ENCODE measurements around the gene KIRREL3.

KIRREL3 gene

GRCh38 chr11:126880872-126881271, 119.7 kb downstream of the KIRREL3 start:
- Histone ChIP-seq H2AFZ (ENCODE audit: low read depth, low read length) (no peak overlapping the region), H3K36me3 (replicated peaks; ENCODE audit: low read depth, low read length) (no peaks in the 10 kb centered on the region), H3K4me2 (ENCODE audit: low read length) (no peak overlapping the region), H4K20me1 (ENCODE audit: insufficient read depth, low read length) (no peaks in the 10 kb centered on the region), H3K27me3 (ENCODE audit: low read depth, low read length) (peaks cover 28% of the 10 kb centered on the region), H3K9me3 (ENCODE audit: insufficient read depth, low read length) (no peaks in the 10 kb centered on the region), H3K4me3 (ENCODE audit: low read length) (no peak overlapping the region), H3K4me1 (ENCODE audit: low read length) (no peaks in the 10 kb centered on the region), H3K27ac (ENCODE audit: low read length) (no peak overlapping the region), H3K79me2 (ENCODE audit: low read length) (no peaks in the 10 kb centered on the region), H3K9ac (ENCODE audit: low read length) (no peak overlapping the region)
- TF ChIP-seq CTCF (IDR thresholded peaks at IDR 0.05; ENCODE audit: low read depth, low read length) (no peak), EZH2phosphoT487 (IDR thresholded peaks at IDR 0.05; ENCODE audit: low read depth) (no peak)

- no peak overlapping the region for H3K27ac ChIP-seq (ENCODE audit: low read length)
- no peak overlapping the region for H2AFZ ChIP-seq (ENCODE audit: low read depth, low read length)
- H3K9me3 ChIP-seq (ENCODE audit: insufficient read depth, low read length) = no peaks in the 10 kb centered on the region
- no peak overlapping the region for H3K4me2 ChIP-seq (ENCODE audit: low read length)
- H3K9ac ChIP-seq (ENCODE audit: low read length) = no peak overlapping the region
- H3K4me1 ChIP-seq (ENCODE audit: low read length) = no peaks in the 10 kb centered on the region
- no peak overlapping the region for H3K4me3 ChIP-seq (ENCODE audit: low read length)
- no peaks in the 10 kb centered on the region for H4K20me1 ChIP-seq (ENCODE audit: insufficient read depth, low read length)
- peaks cover 28% of the 10 kb centered on the region for H3K27me3 ChIP-seq (ENCODE audit: low read depth, low read length)
- H3K36me3 ChIP-seq (replicated peaks; ENCODE audit: low read depth, low read length) = no peaks in the 10 kb centered on the region
- no peaks in the 10 kb centered on the region for H3K79me2 ChIP-seq (ENCODE audit: low read length)
- TF ChIP-seq CTCF (IDR thresholded peaks at IDR 0.05; ENCODE audit: low read depth, low read length) (no peak), EZH2phosphoT487 (IDR thresholded peaks at IDR 0.05; ENCODE audit: low read depth) (no peak)
Measured at GRCh38 chr11:126879516-126879915, 121.1 kb downstream of the KIRREL3 start.

DNA sequence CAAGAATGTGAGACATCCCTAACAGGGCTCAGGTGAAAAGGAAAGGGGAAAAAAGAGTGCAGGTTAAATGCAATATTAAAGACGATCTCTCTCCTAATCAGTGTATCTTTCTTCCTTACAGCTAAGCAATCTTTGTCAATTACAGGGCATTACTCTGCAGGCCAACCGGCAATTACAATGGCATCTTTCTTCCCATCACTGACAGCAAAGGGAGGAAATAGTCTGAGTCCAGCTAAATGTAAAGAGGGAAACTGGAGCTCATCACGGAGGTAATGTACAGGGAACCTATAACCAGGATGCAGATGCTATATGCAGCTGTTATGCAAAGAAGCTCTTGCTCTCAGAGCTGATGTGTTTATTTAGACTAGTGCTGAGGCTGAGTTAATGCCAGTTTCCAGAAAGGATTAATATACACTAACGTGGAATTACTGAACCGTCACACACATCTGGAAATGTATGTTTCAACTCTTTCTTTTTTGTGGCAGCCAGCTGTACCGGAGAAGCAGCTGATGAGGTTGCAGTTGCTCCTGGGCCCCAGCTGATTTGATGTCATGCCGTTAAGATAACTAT, 121.6 kb downstream of the KIRREL3 start:
- Histone ChIP-seq H4K20me1 (ENCODE audit: insufficient read depth, low read length) (no peaks in the 10 kb centered on the region), H3K79me2 (ENCODE audit: low read length) (no peaks in the 10 kb centered on the region), H3K27ac (ENCODE audit: low read length) (no peak overlapping the region), H3K9me3 (ENCODE audit: insufficient read depth, low read length) (no peaks in the 10 kb centered on the region), H3K27me3 (ENCODE audit: low read depth, low read length) (peaks cover 29% of the 10 kb centered on the region), H2AFZ (ENCODE audit: low read depth, low read length) (no peak overlapping the region), H3K4me1 (ENCODE audit: low read length) (no peaks in the 10 kb centered on the region), H3K9ac (ENCODE audit: low read length) (no peak overlapping the region), H3K4me2 (ENCODE audit: low read length) (no peak overlapping the region), H3K4me3 (ENCODE audit: low read length) (no peak overlapping the region), H3K36me3 (replicated peaks; ENCODE audit: low read depth, low read length) (no peaks in the 10 kb centered on the region)
- TF ChIP-seq EZH2phosphoT487 (IDR thresholded peaks at IDR 0.05; ENCODE audit: low read depth) (no peak), CTCF (IDR thresholded peaks at IDR 0.05; ENCODE audit: low read depth, low read length) (no peak)

DNA sequence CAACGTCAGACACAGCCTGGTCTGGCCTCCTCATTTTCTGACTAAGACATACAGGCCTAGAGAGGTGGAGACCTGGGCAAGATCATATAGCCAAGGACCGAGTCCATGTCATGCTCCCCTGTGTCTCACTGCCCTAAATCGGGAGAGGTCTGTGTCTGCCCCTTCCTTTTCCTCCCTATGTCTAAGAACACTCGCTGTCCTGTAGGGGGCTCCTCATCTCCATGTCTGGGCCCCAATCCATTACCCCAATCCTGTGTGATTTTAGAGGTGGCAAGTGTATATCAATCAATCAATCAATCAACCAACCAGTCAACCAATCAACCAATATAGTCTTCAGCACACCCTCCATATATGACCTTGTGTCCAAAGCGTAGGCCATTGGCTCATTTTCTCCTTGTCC, 125.7 kb downstream of the KIRREL3 start:
- Histone ChIP-seq H3K36me3 (replicated peaks; ENCODE audit: low read depth, low read length) (no peaks in the 10 kb centered on the region), H3K4me1 (ENCODE audit: low read length) (no peaks in the 10 kb centered on the region), H2AFZ (ENCODE audit: low read depth, low read length) (no peak overlapping the region), H3K27ac (ENCODE audit: low read length) (no peak overlapping the region), H3K4me3 (ENCODE audit: low read length) (no peak overlapping the region), H4K20me1 (ENCODE audit: insufficient read depth, low read length) (no peaks in the 10 kb centered on the region), H3K79me2 (ENCODE audit: low read length) (no peaks in the 10 kb centered on the region), H3K9me3 (ENCODE audit: insufficient read depth, low read length) (no peaks in the 10 kb centered on the region), H3K4me2 (ENCODE audit: low read length) (no peak overlapping the region), H3K9ac (ENCODE audit: low read length) (no peak overlapping the region), H3K27me3 (ENCODE audit: low read depth, low read length) (peaks cover 32% of the 10 kb centered on the region)
- peak; percentile 31 for TF ChIP-seq CTCF (IDR thresholded peaks at IDR 0.05; ENCODE audit: low read depth, low read length)
- no peak for TF ChIP-seq EZH2phosphoT487 (IDR thresholded peaks at IDR 0.05; ENCODE audit: low read depth)
